Parathyroid adenoma (tissue), 2 donors: ENCODE results near the gene CSRNP3.

Source experiments
- H2AFZ ChIP-seq: fragments of 300-600 bp; sonication (generic); one replicate; pipeline ENCODE4 v1.7.0; 2017; ENCODE audit warnings: antibody characterized with exemption, mild to moderate bottlenecking
- H3K27ac ChIP-seq: fragments of 300-600 bp; sonication (generic); one replicate; pipeline ENCODE4 v1.7.0; 2017
- H3K27me3 ChIP-seq: fragments of 300-600 bp; sonication (generic); one replicate; pipeline ENCODE4 v1.7.0; 2017; ENCODE audit warnings: low read length; ENCODE audit not compliant: control insufficient read depth, insufficient read depth
- H3K36me3 ChIP-seq: fragments of 300-600 bp; sonication (generic); one replicate; pipeline ENCODE4 v1.7.0; 2017; ENCODE audit warnings: low read length; ENCODE audit not compliant: control insufficient read depth, insufficient read depth
- H3K4me1 ChIP-seq: fragments of 300-600 bp; sonication (generic); one replicate; pipeline ENCODE4 v1.7.0; 2017; ENCODE audit warnings: control low read depth
- H3K4me2 ChIP-seq: fragments of 300-600 bp; sonication (generic); one replicate; pipeline ENCODE4 v1.7.0; 2017; ENCODE audit warnings: low read length
- H3K4me3 ChIP-seq: fragments of 300-600 bp; sonication (generic); one replicate; pipeline ENCODE4 v1.7.0; 2017; ENCODE audit warnings: low read depth, low read length
- H3K79me2 ChIP-seq: fragments of 300-600 bp; sonication (generic); one replicate; pipeline ENCODE4 v1.7.0; 2017; ENCODE audit warnings: control low read depth
- H3K9ac ChIP-seq: fragments of 300-600 bp; sonication (generic); one replicate; pipeline ENCODE4 v1.7.0; 2017; ENCODE audit warnings: mild to moderate bottlenecking
- H3K9me3 ChIP-seq: fragments of 300-600 bp; sonication (generic); one replicate; pipeline ENCODE4 v1.7.0; 2017; ENCODE audit warnings: low read length; ENCODE audit not compliant: control insufficient read depth
- CTCF ChIP-seq: fragments of 300-600 bp; sonication (generic); IDR thresholded peaks from one replicate; pipeline ENCODE4 v1.7.0; 2017; ENCODE audit warnings: antibody characterized with exemption, mild to moderate bottlenecking
- donor health status: primary hyperparathyroidism.

The CSRNP3 gene

DNA sequence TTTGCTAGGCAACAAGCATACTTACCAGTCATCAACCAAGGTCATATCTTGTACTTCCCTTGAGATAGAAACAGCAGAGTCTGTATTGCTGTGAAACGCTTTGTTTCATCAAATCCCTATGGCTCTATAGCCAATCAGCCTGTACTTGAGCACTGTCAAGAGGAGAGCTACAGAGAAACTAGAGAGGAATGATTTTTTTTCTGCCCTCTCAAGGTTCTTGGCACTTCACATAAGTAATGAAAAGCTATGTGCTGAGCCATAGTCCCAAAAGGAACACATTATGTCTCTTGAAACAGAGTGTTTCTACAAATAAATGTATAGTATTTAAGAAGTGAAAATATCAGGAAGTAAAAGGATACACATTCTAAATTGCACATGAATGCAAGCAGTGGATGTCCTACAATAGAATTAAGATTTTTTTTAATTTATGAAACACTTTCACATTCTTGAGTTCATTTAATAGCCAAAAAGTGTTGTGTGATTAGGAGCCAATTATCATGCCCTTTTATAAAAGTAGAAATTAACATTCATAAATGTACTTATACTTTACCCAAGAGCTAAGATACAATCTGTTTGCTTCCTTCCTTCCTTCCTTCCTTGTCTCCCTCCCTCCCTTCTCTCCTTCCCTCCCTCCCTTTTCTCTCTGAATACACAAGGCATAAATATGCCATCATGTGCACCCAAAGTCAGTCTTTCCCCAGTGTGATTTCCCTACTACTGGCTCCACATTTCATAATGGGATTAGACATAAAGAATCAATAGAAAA is 131.8 kb downstream of the CSRNP3 start:
- Histone ChIP-seq H3K27ac (no peak overlapping the region), H2AFZ (no peak overlapping the region), H3K4me3 (no peak overlapping the region), H3K36me3 (no peaks in the 10 kb centered on the region), H3K79me2 (no peaks in the 10 kb centered on the region), H3K4me2 (no peak overlapping the region), H3K27me3 (no peaks in the 10 kb centered on the region), H3K9me3 (no peaks in the 10 kb centered on the region), H3K9ac (no peak overlapping the region), H3K4me1 (no peaks in the 10 kb centered on the region)
- TF ChIP-seq CTCF, result no peak

GRCh38 chr2:165601928-165602521 is 132.5 kb downstream of the CSRNP3 start:
- no peak for TF ChIP-seq CTCF
- Histone ChIP-seq H3K27me3 (no peaks in the 10 kb centered on the region), H3K9me3 (no peaks in the 10 kb centered on the region), H2AFZ (no peak overlapping the region), H3K36me3 (no peaks in the 10 kb centered on the region), H3K4me2 (no peak overlapping the region), H3K79me2 (no peaks in the 10 kb centered on the region), H3K27ac (no peak overlapping the region), H3K4me1 (no peaks in the 10 kb centered on the region), H3K9ac (no peak overlapping the region), H3K4me3 (no peak overlapping the region)

GRCh38 chr2:165609672-165610071 is 140.2 kb downstream of the CSRNP3 start:
- no peak overlapping the region for H2AFZ ChIP-seq
- H3K36me3 ChIP-seq, result no peaks in the 10 kb centered on the region
- H3K4me1 ChIP-seq, result no peaks in the 10 kb centered on the region
- no peaks in the 10 kb centered on the region for H3K9me3 ChIP-seq
- no peak overlapping the region for H3K27ac ChIP-seq
- no peaks in the 10 kb centered on the region for H3K27me3 ChIP-seq
- no peak for TF ChIP-seq CTCF
- no peak overlapping the region for H3K4me3 ChIP-seq
- no peak overlapping the region for H3K9ac ChIP-seq
- H3K79me2 ChIP-seq, result no peaks in the 10 kb centered on the region
- no peak overlapping the region for H3K4me2 ChIP-seq

DNA sequence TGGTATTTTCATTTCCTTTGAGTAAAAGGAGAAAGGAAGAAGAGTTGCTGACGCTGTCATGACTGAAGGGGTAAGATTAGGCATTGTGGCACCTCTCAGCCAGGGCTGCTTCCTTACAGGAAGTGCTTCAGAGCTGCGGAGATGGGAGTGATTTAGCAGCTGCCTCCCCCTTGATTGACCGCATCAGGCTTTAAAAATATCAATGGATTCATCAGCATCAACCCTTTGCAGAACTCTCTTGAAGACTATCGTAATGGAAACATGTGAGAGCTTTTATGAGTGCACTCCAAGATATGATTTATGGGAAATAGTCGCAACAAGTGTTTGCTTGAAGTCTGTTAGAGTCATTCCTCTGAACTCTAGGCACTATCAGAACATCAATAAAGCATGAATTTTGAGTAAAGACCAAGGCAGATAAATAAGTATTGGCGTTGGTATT is 141.1 kb downstream of the CSRNP3 start:
- Histone ChIP-seq H3K27ac (no peak overlapping the region), H3K9me3 (no peaks in the 10 kb centered on the region), H3K4me3 (no peak overlapping the region), H2AFZ (no peak overlapping the region), H3K36me3 (no peaks in the 10 kb centered on the region), H3K79me2 (no peaks in the 10 kb centered on the region), H3K27me3 (no peaks in the 10 kb centered on the region), H3K4me1 (no peaks in the 10 kb centered on the region), H3K9ac (no peak overlapping the region), H3K4me2 (no peak overlapping the region)
- no peak for TF ChIP-seq CTCF
